Measurements from ENCODE around the gene ARHGAP6.

DNA sequence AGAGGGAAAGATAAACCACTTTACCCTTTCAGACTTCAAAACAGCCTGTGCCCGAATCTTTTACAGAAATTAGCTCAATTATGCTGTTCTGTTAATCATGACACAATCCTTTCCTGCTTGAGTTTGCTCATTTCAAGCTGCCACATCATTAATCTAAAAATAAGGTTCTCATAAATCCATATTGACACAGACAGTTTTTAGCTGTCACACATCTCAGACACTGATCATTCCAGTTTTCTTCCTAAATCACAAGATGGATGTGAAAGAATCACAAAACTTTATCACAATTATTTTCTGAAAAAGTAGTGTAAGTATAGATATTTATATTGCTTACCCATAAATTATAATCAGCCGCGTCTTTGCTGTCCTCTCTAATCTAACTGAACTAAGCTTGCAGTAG is 400.4 kb downstream of the ARHGAP6 start:
- TF ChIP-seq, protein P1, sequence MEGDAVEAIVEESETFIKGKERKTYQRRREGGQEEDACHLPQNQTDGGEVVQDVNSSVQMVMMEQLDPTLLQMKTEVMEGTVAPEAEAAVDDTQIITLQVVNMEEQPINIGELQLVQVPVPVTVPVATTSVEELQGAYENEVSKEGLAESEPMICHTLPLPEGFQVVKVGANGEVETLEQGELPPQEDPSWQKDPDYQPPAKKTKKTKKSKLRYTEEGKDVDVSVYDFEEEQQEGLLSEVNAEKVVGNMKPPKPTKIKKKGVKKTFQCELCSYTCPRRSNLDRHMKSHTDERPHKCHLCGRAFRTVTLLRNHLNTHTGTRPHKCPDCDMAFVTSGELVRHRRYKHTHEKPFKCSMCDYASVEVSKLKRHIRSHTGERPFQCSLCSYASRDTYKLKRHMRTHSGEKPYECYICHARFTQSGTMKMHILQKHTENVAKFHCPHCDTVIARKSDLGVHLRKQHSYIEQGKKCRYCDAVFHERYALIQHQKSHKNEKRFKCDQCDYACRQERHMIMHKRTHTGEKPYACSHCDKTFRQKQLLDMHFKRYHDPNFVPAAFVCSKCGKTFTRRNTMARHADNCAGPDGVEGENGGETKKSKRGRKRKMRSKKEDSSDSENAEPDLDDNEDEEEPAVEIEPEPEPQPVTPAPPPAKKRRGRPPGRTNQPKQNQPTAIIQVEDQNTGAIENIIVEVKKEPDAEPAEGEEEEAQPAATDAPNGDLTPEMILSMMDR (IDR thresholded peaks at IDR 0.05) = no peak
- TF ChIP-seq POLR2A (IDR thresholded peaks at IDR 0.05) = no peak

Data from uterus (tissue), 2 donors.